Measurements from ENCODE around the gene SPON1.
"Not testable (repeated sequence)": the region's sequence is repeated elsewhere in the genome, so short reads cannot be mapped to it uniquely, and the experiment has no call there.

The SPON1 gene

DNA sequence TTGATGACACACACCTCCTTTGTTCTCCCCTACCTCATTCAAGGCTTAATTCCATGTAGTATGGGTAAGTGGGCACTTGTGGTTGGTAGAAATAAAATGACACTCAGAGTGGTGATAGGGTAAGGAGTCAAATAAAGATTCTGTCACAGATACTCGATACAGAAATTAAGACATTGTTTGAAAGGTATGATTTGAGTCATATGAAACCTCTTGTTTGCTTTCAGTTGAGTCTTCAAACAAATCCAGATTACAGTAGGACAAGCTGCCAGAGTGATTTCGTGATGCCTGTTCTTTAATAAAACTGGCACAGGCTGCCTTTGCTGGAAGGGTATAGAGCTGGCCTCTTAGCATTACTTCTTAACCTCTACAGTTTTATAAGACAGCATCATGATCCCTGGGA is 182.4 kb downstream of the SPON1 start:
- intact Hi-C loops (cut with DNase I): no loop called here
- no peak for DNase-seq

DNA sequence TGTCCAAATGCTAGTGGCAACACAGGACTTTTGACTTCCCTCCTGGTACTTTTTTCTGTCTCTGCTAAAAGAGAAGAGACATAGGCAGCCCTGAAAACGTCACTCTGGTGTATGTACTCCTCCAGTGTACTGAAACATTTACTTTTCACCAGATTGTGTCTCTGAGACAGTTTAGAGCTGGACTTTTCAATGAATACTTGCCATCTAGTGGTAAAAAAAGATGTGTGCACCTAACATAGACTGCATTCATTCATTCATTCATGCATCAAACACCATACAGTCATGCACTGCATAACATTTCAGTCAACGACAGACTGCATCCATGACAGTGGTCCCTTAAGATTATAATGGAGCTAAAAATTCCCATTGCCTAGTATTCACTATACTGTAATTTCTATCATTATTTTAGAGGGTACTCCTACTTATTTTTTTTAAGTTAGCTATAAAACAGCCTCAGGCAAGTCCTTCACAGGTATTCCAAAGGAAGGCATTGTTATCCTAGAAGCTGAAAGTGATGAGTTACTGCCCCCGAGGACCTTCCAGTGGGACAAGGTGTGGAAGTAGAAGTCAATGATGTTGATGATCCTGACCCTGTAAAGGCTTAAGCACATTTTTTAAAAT is 186.2 kb downstream of the SPON1 start:
- DNase-seq: no peak
- intact Hi-C loops (cut with DNase I): no loop called here

DNA sequence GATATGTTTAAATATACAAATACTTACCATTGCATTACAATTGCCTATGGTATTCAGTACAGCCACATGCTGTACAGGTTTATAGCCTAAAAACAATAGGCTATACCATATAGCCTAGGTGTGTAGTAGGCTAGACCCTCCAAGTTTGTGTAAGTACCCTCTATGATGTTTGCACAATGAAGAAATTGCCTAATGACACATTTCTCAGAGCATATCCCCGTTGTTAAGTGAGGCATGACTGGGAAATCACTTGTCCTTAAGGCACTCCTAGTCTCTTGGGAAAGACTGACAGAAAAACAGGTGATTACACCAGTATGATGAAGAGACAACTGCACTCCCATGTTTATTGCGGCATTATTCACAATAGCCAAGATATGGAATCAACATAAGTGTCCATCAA is 187.2 kb downstream of the SPON1 start:
- DNase-seq: no peak
- intact Hi-C loops (cut with DNase I): no loop called here

DNA sequence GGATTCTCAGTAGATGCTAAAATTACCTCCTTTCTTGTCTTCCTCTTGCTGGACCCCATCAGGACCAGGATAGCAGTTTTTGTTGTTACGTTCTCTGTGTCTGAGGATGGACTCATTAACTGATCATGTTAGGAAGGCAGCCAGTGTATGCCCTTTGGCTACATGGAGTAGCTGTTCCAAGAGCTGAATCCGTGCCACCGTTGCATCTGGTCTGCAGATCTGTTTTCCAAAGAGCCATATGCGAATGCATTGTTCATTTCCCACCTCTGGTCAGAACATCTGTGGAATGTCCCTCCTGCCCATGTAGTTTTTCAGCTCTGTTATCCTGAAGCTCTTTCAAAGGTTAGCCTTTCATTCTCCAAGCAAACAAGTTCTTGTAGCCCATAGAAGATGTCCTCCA is 188.4 kb downstream of the SPON1 start:
- DNase-seq: no peak
- intact Hi-C loops (cut with DNase I): no loop called here

DNA sequence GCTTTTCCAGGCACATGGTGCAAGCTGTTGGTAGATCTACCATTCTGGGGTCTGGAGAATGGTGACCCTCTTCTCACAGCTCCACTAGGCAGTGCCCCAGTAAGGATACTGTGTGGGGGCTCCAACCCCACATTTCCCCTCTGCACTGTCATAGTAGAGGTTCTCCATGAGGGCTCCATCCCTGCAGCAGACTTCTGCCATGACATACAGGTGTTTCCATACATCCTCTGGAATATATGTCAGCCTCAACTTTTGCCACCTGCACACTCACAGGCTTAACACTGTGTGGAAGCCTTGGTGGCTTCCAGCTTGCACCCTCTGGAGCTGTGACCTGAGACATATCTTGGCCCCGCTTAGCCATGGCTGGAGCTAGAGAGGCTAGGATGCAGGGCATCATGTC is 191.6 kb downstream of the SPON1 start:
- intact Hi-C loops (cut with DNase I); DNase-seq: not testable (repeated sequence)

DNA sequence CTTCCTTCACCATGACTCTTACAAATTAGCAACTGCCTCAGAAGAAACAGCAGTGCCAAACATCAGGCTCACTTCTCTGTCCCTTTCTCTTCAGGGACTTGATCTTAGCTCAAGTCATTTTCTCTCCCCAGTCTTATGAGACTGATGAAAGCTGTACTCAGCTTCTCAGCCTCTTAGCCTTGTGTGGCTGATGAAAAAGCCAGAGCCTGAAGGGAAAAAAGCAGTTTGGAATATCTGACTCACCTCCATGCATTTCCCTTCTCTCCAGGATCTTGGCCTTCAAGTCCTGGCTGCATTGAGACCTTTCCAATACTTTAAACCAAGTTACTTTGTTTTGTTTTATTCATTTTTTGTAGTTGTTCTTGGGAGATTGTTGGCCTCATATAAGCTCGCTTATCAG is 195.9 kb downstream of the SPON1 start:
- intact Hi-C loops (cut with DNase I): no loop called here
- DNase-seq: no peak

DNA sequence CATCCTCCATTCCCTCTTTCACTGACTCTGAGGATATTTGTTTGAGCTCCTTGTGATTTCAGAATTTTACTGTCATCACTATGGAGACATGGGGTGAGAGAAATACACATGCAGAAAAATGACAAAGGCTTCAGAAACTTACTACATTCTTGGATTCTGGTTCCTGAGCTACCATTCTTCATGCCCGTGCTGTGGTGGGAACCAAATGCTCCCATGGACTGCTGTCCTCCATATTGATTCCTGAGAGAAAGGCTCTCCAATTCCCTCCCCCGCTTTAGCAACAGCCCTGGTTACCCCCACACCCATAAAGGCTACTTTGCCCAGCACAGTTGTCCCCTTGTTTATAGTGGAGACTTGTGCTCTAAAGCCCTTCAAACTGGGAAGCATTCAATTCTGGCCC is 201.1 kb downstream of the SPON1 start:
- intact Hi-C loops (cut with DNase I): no loop called here
- no peak for DNase-seq

DNA sequence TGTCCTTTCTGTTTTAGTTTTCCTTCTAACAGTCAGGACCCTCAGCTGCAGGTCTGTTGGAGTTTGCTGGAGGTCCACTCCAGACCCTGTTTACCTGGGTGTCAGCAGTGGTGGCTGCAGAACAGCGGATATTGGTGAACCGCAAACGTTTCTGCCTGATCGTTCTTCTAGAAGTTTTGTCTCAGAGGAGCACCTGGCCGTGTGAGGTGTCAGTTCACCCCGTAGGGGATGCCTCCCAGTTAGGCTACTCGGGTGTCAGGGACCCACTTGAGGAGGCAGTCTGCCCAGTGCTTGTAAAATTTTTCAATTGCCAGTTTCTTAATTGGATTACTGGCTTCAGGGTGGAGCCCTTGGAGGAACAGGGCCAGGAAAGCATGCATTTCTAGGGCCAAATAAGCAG is 211.2 kb downstream of the SPON1 start:
- intact Hi-C loops (cut with DNase I); DNase-seq: not testable (repeated sequence)

DNA sequence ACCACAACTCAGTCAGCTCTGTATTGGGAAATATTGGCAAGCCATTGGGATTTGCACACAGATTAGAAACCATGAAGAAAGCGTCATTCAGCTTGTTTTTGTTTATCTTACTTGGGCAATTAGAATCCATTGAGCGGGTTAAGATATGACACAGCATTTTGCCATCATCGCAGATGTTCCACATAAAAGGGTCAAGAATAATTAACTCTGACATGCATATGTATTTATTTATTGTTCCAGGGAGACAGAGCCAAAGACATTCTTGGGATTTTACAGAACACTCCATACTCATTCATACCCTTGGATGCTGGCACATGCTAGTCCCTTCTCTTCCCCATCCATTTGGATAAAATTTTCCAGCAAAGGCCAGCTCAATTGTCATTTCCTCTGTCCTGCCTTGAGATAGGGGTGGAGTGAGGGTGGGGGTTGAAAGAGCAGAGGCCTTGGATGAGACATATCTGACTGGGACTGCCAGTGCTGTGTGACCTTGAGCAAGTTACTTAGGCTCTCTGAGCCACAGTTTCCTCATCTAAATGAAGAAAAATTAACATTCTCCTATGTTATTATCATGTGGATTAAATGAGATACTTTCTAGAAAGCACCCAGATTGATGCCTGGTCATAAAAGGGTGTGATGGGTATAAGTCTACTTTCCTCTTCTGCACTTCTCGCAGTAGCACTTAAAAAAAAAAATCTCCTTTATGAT is 216.7 kb downstream of the SPON1 start:
- intact Hi-C loops (cut with DNase I): no loop called here
- no peak for DNase-seq

DNA sequence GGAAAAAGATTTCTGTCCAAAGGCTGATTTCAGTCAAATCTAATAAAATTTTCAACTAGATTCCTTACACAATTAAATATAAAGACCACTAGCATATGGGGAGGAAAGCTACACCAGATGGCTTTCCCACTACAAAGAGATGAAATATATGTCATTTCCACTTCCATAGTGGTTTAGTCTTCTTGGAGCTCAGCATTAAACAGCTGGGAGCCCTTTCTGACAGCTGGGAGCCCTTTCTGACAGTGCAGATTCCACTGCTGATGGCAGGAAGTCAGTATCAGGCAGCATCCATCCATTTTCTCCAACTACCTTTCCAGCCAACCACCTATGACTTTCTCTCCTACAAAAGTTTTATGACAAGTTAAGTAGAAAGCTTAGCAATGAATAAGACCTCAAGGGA is 218.6 kb downstream of the SPON1 start:
- intact Hi-C loops (cut with DNase I): no loop called here
- no peak for DNase-seq

DNA sequence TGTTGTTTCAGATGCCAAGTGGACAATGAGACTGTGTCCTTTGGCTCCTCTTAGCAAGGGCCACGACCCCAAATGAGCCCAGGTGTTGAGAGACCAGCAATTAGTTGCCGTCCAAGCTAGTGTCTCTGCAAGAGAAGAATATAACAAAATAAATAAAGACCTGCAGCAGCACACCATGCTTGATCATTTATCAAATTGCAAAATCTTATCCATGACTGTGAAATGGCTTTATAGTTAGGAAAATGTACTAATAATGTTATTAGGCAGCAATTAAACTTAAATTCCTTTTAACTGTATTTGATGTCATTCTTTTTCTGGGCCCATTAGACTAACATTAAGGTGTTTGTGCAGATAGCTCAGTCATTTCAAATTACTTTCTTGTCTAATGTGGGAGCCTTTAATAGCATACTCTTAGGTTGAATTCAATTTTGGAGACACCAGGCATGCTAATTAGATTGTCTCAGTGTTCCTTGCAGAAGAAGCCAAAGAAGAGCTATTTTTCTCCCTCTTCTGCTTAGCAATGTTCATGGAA is 220.4 kb downstream of the SPON1 start:
- no peak for DNase-seq
- intact Hi-C loops (cut with DNase I): no loop called here

DNA sequence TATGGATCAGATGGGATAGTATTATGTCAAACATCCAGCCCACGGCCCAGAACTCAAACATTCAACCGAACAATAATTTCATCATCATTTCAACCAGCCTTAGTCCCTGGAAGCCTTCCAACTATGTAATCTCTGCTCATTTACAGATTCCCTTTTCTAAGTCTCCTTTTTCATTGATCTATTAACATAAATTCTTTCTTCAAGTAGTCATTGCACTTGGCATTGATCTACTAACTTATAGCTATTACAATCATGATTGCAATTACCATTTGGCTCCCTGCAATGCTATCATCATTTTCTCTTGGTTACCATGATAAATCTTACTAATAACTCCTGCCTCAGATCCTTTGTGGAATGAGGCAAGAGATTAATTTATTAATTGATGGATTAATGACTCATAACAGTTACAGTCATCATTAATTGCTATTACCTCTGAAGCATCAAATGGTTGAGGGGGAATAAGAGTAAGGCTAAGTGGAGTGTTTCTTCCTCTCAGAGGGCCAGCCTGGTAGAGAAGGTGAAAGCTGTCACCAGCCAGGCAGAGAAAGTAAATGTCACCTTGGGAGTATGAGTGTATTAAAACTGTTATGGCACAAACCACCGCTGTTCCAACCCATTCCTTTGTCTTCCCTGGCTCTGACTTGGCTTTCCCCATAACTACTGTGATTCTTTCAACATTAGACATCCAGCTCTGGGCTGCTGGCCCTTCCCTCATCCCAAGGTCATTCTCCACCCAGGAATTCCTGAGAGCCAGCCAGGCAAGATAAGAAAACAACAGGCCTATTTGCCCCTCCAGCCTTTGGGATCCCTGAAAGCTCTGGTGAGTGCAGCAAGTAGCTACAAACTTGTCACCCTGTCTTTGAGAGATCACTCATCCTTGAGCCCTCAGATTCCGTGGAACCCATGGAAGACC is 221.8 kb downstream of the SPON1 start:
- intact Hi-C loops (cut with DNase I): no loop called here
- DNase-seq: no peak

DNA sequence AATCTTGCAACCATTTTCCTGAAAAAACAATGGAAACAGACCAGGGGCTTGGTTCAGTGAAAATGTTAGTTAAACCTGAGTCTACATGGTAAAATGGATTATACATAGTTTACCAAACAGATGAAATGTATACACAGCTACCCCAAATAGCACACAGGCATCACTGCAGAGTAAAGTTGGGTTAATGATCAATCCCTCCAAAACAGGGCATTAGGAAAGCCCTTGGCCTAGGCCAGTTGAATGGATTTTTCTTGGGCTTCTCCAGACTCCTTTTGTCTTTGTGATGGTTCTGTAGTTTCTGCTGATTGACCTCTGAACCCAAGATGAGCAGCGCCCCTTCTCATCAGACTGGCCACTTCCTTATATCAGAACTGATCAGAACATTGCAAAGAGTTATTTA is 222.9 kb downstream of the SPON1 start:
- no peak for DNase-seq
- intact Hi-C loops (cut with DNase I): no loop called here

DNA sequence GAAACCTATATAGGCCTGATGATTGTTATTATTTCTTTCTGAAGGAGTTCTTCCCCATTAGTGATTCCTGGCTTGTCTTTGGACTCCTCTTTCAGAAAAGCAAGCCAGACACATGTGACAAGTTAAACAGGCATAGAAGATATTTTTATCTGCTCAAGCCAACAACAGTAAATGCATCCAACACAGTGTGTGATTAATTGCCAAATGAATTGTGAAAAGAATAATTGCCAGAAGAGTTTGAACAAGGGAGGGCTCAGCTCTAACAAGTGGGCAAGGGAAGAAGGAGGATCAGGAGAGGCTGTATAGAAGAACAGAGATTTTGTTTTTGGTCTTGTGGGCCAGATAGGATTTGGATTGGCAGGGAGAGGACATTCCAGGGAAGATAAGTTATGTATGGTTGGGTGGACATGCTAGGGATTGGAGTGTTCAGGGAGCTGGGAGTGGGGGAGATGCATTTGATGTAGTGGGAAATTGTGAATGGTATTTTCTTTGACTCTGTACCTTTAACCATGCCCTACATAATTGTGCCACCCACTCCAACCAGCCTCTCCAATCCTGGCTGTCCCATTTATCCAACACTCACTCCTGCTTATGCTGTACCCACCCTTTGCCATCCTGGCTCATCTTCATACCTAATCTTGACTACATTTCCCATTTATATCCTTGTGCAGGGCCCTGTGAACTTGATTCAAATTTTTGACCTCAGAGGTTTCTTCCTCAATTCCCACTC is 223.7 kb downstream of the SPON1 start:
- peak in 6 of 42 donors; percentile 12 to 57 (median 28) for DNase-seq
- intact Hi-C loops (cut with DNase I): no loop called here

DNA sequence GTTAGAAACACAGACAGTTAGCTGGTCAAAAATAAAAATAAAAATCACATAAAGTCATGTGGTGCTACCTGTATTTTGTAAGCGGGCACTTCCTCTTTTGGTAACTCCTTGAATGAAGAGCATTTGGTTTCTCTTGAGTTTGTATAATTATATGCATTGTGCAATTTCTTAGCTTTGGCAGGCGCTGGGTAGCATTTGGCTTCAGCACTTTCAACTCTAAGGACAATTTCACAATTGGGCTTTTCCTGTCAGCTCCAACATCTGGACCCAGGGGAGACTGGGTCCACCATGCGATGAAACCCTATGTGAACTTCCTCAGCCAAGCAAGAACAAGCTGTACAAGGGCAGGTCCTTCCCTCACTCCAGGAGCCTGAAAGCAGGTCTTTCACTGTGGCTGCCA is 227.4 kb downstream of the SPON1 start:
- intact Hi-C loops (cut with DNase I): no loop called here

DNA sequence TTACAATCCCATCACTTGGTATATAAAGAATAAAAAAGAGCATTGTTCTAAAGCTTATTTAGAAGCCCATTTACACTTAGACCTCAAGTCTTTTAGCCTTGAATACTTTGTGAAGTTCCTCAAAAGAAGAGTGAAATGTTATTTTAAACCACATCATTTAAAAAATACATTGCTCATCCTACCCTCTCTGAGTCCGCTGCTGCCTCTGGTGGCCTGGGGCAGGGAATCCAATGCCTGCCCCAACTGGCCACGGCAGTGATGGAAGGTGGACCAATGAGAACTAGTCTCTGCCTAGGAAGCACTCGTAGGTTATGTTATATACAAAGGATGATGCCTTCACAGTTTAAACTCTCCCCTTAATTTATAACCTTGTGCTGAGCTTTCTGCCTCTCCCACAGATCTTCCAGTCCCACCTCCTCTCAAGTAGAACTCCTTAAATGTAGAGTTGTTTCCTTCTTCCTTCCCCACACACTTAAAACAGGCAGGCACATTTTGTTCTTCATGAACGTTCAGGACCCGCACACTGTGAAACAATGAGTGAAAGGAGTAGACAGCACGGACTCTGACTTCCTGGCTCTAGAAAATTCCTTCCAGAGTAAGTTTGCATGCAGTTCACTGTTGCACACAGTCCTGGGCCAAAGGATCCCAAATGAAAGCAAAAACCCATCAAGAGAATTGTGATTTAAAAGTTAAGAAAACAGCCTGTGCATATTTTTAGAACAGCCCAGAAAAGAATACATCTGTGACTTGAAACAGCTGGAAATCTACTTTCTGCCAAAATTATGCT is 228.7 kb downstream of the SPON1 start:
- intact Hi-C loops (cut with DNase I): no loop called here
- DNase-seq: peak in 4 of 42 donors; percentile 23 to 47 (median 38)

More for the DNA sequence above, 227.4 kb downstream of the SPON1 start:
- peak in 13 of 42 donors; percentile 9 to 62 (median 21) for DNase-seq

DNA sequence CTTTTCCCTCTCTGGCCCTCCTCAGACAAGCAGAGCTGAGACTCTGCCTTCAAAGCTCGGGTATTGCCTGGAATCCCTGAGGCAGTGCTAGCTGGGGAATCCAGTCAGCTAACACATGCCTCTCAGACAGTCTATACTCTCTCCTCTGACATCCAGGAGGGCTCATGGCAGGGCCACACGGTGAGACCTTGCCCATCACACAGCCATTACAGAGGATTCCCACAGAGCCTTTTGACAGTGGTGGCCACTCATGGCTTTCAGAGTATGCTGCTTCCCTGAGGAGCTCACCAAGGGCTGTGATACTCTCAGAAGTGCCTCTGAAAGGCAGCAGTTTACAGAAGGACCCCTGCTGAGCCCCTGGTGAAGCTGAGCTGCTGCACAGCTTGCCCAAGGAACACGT is 231.1 kb downstream of the SPON1 start:
- no peak for DNase-seq
- intact Hi-C loops (cut with DNase I): no loop called here

All from head of caudate nucleus (tissue), 42 donors.